Fibroblast of upper back skin (primary cell): ENCODE data around the gene CSGALNACT2.

Source experiments
- DNase-seq: peaks from one replicate; pipeline ENCODE4 v3.0.0-alpha.2; 2013

The CSGALNACT2 gene

DNA sequence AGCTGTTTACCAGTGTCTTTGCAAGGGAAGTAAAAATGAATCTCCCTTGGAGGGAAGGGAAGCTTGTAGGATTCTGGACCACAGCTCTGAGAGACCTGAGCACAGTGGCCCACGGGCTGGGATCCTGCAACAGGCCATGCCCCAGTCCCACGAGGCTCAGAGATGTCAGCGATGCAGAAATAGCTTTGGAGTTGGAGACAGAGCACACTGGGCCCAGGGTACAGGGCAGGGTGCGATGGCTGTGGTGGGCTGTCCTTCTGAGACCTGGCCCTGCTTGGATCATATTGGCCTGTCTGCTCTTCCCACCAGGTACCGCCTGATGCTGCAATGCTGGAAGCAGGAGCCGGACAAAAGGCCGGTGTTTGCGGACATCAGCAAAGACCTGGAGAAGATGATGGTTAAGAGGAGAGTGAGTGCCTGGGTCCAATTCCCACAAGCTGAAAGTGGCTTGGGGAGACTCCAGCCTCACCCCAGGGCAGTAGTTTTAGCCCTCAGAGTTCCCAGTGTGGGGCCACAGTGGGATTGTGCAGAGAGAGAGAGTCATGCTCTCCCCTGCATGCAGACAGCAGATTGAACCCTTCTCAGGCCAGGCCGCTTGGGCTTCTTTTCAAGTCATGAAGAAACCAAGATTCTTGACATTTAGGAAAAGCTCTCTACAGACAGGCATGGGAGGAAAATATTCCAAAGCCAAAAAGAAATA lies 13.5 kb upstream of the CSGALNACT2 start:
- no peak for DNase-seq

- DNase-seq = no peak
These were observed 12.9 kb upstream of the CSGALNACT2 start for GRCh38 chr10:43125274-43125845.

DNA sequence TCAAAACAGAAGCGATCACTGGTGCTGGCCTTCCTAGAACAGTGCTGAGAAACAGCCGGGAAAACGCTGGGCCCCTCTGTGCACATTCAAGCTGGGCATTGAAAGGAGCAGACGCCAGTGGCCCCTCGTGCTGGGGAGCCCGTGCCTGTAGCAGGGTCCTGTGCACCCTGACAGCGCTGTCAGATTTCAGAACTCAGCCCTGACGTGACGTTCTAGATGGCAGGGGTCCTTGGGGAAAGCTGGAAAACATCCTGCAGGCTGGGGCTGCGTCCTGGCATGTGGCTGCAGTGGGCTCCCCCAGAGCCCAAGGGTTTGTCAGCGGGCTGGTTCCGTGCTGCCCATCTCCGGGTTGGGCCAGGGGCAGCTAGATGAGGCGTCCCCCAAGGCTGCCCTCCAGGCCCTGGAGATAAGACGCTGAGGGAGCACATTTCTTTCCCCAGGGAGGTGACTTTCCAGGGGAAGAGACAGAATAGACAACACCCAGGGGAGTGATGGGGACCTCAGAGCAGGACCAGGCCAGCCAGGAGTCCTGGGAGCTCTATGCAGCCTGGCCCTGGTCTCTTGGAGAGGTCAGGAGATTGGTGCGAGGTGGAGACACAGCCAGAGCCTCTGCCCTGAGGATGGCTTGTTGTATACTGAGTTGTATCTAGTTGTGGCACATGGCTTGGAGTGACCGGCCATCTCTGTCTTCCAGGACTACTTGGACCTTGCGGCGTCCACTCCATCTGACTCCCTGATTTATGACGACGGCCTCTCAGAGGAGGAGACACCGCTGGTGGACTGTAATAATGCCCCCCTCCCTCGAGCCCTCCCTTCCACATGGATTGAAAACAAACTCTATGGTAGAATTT lies 12.1 kb upstream of the CSGALNACT2 start:
- no peak for DNase-seq

DNA sequence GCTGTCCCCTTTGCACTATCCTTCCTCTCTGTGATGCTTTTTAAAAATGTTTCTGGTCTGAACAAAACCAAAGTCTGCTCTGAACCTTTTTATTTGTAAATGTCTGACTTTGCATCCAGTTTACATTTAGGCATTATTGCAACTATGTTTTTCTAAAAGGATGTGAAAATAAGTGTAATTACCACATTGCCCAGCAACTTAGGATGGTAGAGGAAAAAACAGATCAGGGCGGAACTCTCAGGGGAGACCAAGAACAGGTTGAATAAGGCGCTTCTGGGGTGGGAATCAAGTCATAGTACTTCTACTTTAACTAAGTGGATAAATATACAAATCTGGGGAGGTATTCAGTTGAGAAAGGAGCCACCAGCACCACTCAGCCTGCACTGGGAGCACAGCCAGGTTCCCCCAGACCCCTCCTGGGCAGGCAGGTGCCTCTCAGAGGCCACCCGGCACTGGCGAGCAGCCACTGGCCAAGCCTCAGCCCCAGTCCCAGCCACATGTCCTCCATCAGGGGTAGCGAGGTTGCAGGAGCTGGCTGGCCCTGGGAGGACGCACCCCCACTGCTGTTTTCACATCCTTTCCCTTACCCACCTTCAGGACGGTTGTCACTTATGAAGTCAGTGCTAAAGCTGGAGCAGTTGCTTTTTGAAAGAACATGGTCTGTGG lies 11.4 kb upstream of the CSGALNACT2 start:
- no peak for DNase-seq

- no peak for DNase-seq
These were observed 10.8 kb upstream of the CSGALNACT2 start for GRCh38 chr10:43127442-43127841.

DNA sequence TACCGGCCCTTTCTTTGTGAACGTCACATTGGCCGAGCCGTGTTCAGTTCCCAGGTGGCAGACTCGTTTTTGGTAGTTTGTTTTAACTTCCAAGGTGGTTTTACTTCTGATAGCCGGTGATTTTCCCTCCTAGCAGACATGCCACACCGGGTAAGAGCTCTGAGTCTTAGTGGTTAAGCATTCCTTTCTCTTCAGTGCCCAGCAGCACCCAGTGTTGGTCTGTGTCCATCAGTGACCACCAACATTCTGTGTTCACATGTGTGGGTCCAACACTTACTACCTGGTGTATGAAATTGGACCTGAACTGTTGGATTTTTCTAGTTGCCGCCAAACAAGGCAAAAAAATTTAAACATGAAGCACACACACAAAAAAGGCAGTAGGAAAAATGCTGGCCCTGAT lies 9.9 kb upstream of the CSGALNACT2 start:
- DNase-seq = no peak

GRCh38 chr10:43128958-43129706 lies 9.1 kb upstream of the CSGALNACT2 start:
- peak; percentile 94 for DNase-seq

- no peak for DNase-seq
These were observed 7.5 kb upstream of the CSGALNACT2 start for GRCh38 chr10:43130770-43131171.

DNA sequence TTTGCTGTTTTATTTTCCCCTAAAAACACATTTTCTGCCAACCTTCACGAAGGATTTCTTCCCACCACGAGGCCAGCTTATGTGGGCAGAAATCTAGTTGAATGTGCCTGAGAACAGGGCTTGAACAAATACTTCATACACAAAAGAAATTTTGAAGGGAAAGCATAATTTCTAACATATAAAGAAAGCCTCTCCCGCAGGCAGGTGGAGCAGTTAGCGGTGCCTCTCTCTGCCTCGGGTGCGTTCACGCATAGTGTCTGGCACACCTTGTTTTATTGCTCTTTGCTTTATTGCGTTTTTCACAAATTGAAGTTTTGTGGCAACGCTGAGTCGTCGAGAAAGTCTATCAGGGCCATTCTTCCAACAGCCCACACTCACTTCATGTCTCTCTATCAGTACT lies 7.0 kb upstream of the CSGALNACT2 start:
- DNase-seq = no peak

DNA sequence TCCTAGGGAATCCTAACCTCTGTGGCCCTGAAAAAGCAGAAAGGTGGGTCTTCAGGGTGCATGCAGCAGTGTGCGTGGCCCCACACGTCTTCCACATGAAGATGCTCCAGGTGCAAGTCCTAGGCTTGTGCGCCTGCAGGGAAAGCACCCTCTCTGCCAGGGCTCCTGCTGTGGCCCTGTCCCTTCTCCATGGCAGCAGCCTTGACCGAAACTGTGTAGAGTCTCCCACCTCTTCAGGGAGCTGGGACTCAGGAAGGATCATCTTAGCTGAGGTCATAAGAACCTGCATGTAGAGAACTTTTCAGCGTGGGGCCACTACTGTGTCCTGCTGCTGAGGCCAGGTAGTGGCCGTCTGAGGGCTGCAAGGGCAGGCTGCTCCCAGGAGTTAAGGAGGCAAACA lies 6.3 kb upstream of the CSGALNACT2 start:
- DNase-seq = no peak

- DNase-seq = no peak
These were observed 5.1 kb upstream of the CSGALNACT2 start for GRCh38 chr10:43132867-43133787.

DNA sequence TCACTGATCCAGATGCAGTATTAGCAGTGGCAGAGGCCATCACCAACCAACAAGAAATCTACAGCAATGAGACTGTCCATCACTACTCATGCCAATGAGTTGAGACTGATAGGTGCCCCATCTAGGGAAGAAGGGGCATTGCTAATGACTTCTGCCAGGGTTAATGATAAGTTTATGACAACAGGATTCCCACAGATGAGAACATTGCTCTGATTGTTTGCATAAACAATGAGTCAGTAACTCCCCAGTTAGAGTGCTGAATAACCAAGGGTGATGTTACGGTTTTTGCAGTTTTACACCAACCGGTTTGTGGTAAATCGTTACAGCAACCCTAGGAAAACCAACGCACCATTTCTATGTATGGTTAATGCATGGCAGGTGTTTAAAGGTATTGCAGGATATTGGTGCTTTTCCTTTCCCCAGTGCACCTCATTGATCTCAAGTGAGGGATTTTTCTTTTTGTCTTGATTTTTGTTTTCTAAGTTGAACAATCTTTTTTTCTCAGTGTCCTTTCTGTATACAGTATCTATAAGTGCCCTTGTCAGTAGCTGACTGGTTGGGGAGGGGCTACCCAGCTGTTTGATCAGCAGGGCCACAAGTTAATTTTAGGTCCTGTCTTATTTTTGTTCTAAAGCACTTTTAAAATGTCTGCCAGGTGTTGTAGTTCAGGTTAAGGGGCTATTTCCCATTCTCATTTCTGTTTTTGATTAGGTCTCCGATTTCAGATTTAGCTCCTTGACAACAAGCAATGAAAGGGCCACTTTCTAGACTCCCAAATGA lies 3.9 kb upstream of the CSGALNACT2 start:
- no peak for DNase-seq

- DNase-seq = no peak
These were observed 3.2 kb upstream of the CSGALNACT2 start for GRCh38 chr10:43135064-43135463.

GRCh38 chr10:43135656-43136055 lies 2.6 kb upstream of the CSGALNACT2 start:
- no peak for DNase-seq

DNA sequence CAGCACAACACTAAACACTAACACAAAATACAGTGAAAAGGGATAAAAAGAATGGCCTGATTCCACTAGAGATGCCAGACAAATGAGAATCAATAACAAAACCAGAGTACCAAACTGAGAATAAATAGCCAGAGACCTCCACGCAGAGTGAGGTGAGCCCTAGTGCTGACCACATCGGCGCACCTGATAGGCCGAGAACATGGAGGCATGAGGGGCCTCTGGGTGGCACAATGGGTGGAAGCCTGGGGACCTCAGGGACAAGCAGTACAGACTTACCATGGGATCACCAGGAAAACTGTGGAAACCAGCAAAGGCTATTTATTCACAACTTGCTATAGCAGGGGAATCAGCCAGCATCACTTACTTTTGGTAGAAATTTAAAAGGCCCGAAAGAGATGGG lies 1.8 kb upstream of the CSGALNACT2 start:
- DNase-seq = no peak

- DNase-seq = peak; percentile 28
These were observed 1.1 kb upstream of the CSGALNACT2 start for GRCh38 chr10:43136995-43137716.

GRCh38 chr10:43137717-43138020 lies 576 bp upstream of the CSGALNACT2 start:
- DNase-seq = peak; percentile 70

GRCh38 chr10:43138757-43139241 lies 554 bp downstream of the CSGALNACT2 start:
- peak; percentile 21 for DNase-seq

- no peak for DNase-seq
These were observed 3.2 kb downstream of the CSGALNACT2 start for GRCh38 chr10:43141421-43141820.

DNA sequence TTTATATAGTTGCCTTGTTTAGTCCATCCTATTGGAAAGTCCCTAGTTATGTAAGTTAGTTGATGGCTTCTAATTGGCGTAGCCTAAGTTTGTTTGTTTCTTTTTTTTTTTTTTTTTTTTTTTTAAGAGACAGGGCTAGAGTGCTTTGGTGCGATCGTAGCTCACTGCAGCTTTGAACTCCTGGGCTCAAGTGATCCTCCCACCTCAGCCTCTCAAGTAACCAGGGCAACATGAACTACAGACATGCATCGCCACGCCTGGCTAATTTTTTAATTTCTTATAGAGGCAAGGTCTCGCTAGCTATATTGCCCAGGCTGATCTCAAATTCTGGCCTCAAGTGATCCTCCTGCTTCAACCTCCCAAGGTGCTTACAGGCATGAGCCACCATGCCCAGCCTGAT lies 7.1 kb downstream of the CSGALNACT2 start:
- no peak for DNase-seq
